GM23338 (cell line): ENCODE results near the gene FAM13A. TPM values are rescaled to one million over a fixed set of nuclear protein-coding genes. Genes with fewer than 3 reads are reported as not detected.

Experiments used
- ATAC-seq: fragments of 200-7000 bp; cut with Tn5 transposase; 3 replicates; pipeline ENCODE4 v1.9.1; 2020
- DNase-seq: peaks from one replicate; pipeline ENCODE4 v3.0.0-alpha.2; 2015; ENCODE audit warnings: low spot score
- H2AFZ ChIP-seq: fragments of 200-600 bp; sonication (generic); 2 replicates; pipeline ENCODE4 v1.8.0; 2016; ENCODE audit warnings: antibody characterized with exemption, mild to moderate bottlenecking, moderate library complexity
- H3F3A ChIP-seq: fragments of 200-600 bp; sonication (generic); replicated peaks from 2 replicates; pipeline ENCODE4 v1.8.0; 2017; ENCODE audit warnings: antibody characterized with exemption, mixed run types, low read depth
- H3K27ac ChIP-seq: fragments of 200-600 bp; sonication (generic); 2 replicates; pipeline ENCODE4 v1.6.1; 2016; ENCODE audit warnings: low read depth
- H3K27me3 ChIP-seq: fragments of 200-600 bp; sonication (generic); 2 replicates; pipeline ENCODE4 v1.8.0; 2016; ENCODE audit warnings: mild to moderate bottlenecking, mixed run types, moderate library complexity; ENCODE audit not compliant: insufficient read depth
- H3K36me3 ChIP-seq: fragments of 200-600 bp; sonication (generic); 2 replicates; pipeline ENCODE4 v1.8.0; 2016; ENCODE audit warnings: mild to moderate bottlenecking; ENCODE audit not compliant: insufficient read depth
- H3K4me1 ChIP-seq: fragments of 200-600 bp; sonication (generic); 2 replicates; pipeline ENCODE4 v1.8.0; 2016; ENCODE audit warnings: mild to moderate bottlenecking, moderate library complexity; ENCODE audit not compliant: insufficient read depth
- H3K4me2 ChIP-seq: fragments of 200-600 bp; sonication (generic); 2 replicates; pipeline ENCODE4 v1.7.1; 2017; ENCODE audit warnings: mixed run types
- H3K4me3 ChIP-seq: fragments of 200-600 bp; sonication (generic); 2 replicates; pipeline ENCODE4 v1.6.1; 2016; ENCODE audit warnings: mixed run types
- H3K79me2 ChIP-seq: fragments of 200-600 bp; sonication (generic); replicated peaks from 2 replicates; pipeline ENCODE4 v1.8.0; 2017; ENCODE audit warnings: mild to moderate bottlenecking; ENCODE audit not compliant: insufficient read depth
- H3K9me2 ChIP-seq: fragments of 200-600 bp; sonication (generic); 2 replicates; pipeline ENCODE4 v1.8.0; 2017; ENCODE audit not compliant: insufficient read depth
- H4K20me1 ChIP-seq: fragments of 200-600 bp; sonication (generic); replicated peaks from 2 replicates; pipeline ENCODE4 v1.8.0; 2017; ENCODE audit warnings: mild to moderate bottlenecking; ENCODE audit not compliant: insufficient read depth
- H3K27ac Mint-ChIP-seq: 2 replicates; pipeline ENCODE4 v1.8.0; 2020; ENCODE audit warnings: inconsistent platforms, mild to moderate bottlenecking, moderate library complexity, mixed read lengths
- H3K27me3 Mint-ChIP-seq: 3 replicates; pipeline ENCODE4 v1.8.0; 2022; ENCODE audit warnings: low read depth, mild to moderate bottlenecking, moderate library complexity, mixed read lengths, inconsistent platforms; ENCODE audit not compliant: insufficient read depth, poor library complexity
- H3K36me3 Mint-ChIP-seq: 3 replicates; pipeline ENCODE4 v1.8.0; 2021; ENCODE audit warnings: low read depth, mild to moderate bottlenecking, inconsistent platforms, moderate library complexity, mixed read lengths
- H3K4me1 Mint-ChIP-seq: 3 replicates; pipeline ENCODE4 v1.8.0; 2020; ENCODE audit warnings: mild to moderate bottlenecking, inconsistent platforms, mixed read lengths
- H3K4me3 Mint-ChIP-seq: 3 replicates; pipeline ENCODE4 v1.8.0; 2021; ENCODE audit warnings: moderate library complexity, mild to moderate bottlenecking, inconsistent platforms, mixed read lengths
- H3K9me3 Mint-ChIP-seq: 3 replicates; pipeline ENCODE4 v1.8.0; 2020; ENCODE audit warnings: moderate library complexity, mild to moderate bottlenecking, inconsistent platforms, mixed read lengths
- CTCF ChIP-seq, 2 experiments: fragments of 200-600 bp in 1 of 2; sonication (generic) in 1 of 2; conservative IDR thresholded peaks; 2 replicates each; pipeline versions ENCODE4 v1.5.1 to v1.6.1; 2016 to 2017; ENCODE audit warnings: antibody characterized with exemption in 2 of 2, low read depth in 2 of 2, mild to moderate bottlenecking in 2 of 2, moderate library complexity in 1 of 2
- EZH2 ChIP-seq: fragments of 200-600 bp; sonication (generic); IDR thresholded peaks from one replicate; pipeline ENCODE4 v1.8.0; 2017; ENCODE audit warnings: antibody characterized with exemption, mild to moderate bottlenecking, low read depth; ENCODE audit not compliant: unreplicated experiment
- EZH2phosphoT487 ChIP-seq: fragments of 200-600 bp; sonication (generic); IDR thresholded peaks from one replicate; pipeline ENCODE4 v1.8.1; 2018; ENCODE audit warnings: antibody characterized with exemption; ENCODE audit not compliant: unreplicated experiment
- JUNB ChIP-seq: IDR thresholded peaks from one replicate; pipeline ENCODE4 v1.6.1; 2016; ENCODE audit warnings: antibody characterized with exemption; ENCODE audit not compliant: unreplicated experiment
- NANOG ChIP-seq: IDR thresholded peaks from 2 replicates; pipeline ENCODE4 v1.6.1; 2016; ENCODE audit warnings: antibody characterized with exemption, borderline replicate concordance
- POLR2AphosphoS5 ChIP-seq: IDR thresholded peaks from 2 replicates; pipeline ENCODE4 v1.6.1; 2016; ENCODE audit warnings: antibody characterized with exemption, low read depth
- STAT1 ChIP-seq: IDR thresholded peaks from one replicate; pipeline ENCODE4 v1.6.1; 2016; ENCODE audit warnings: antibody characterized with exemption; ENCODE audit not compliant: unreplicated experiment
- ZNF114 ChIP-seq: fragments of 250-450 bp; sonication (Bioruptor Pico); IDR thresholded peaks from 2 replicates; pipeline ENCODE4 v1.5.0; 2020; ENCODE audit warnings: mild to moderate bottlenecking, moderate library complexity
- ZNF331 ChIP-seq: fragments of 250-450 bp; sonication (Bioruptor Pico); IDR thresholded peaks from 2 replicates; pipeline ENCODE4 v1.5.0; 2020; ENCODE audit warnings: low read depth, mild to moderate bottlenecking, moderate library complexity
- ZNF462 ChIP-seq: fragments of 250-450 bp; sonication (Bioruptor Pico); IDR thresholded peaks from 2 replicates; pipeline ENCODE4 v1.5.0; 2020; ENCODE audit warnings: mild to moderate bottlenecking, moderate library complexity
- polyA plus RNA-seq: library from polyadenylated mRNA; unstranded; fragments of >200 nt; fragmentation: Nextera tagmentation; extraction: Ambion mirVana; gene quantifications from 2 replicates; pipeline ENCODE4 v1.2.1, GENCODE V29; 2016
- total RNA-seq: library from RNA; depleted of rRNA; stranded (reverse); fragments of >200 nt; shearing (Covaris generic); gene quantifications from 2 replicates; pipeline ENCODE4 v1.2.3, GENCODE V29; 2014
- TF ChIP-seq, protein P1 (sequence below): IDR thresholded peaks from 2 replicates; pipeline ENCODE4 v1.6.1; 2016; ENCODE audit warnings: antibody characterized with exemption
- TF ChIP-seq, protein P2 (sequence below): IDR thresholded peaks from one replicate; pipeline ENCODE4 v1.6.1; 2018; ENCODE audit warnings: antibody characterized with exemption; ENCODE audit not compliant: unreplicated experiment

FAM13A gene
- total and polyA plus RNA-seq, 2 experiments from 2014 or later, result 13.9 to 28.4 TPM

DNA sequence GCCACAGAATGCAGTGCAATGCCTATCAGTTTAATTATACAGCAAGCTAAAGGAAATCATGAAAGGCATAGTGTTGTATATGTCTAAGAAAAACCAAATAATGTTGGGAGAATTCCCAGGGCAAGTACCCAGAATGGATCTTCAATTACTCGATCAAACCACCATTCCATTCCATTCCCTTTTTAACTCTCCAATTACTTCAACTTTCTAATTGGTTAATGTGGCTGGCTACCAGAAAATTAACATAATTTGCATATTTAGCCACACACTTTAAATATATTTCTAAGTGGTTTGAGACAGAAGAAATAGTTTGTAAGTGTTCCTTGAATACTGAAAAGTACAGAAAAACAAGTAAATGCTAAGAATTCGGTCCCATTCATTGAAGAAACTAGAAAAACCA lies 247.9 kb downstream of the FAM13A start:
- no peak overlapping the region for H3K4me2 ChIP-seq
- no peaks in the 10 kb centered on the region for H4K20me1 ChIP-seq
- DNase-seq (no peak), ATAC-seq (no peak)
- no peaks in the 10 kb centered on the region for H3K36me3 Mint-ChIP-seq
- no peaks in the 10 kb centered on the region for H3F3A ChIP-seq
- no peaks in the 10 kb centered on the region for H3K9me3 Mint-ChIP-seq
- H3K36me3 ChIP-seq, result no peaks in the 10 kb centered on the region
- no peak overlapping the region for H3K27ac ChIP-seq
- 0 out of 2 replicates have a peak, but pooled peaks cover 3% of the 10 kb centered on the region for H3K4me1 ChIP-seq
- peaks cover 11% of the 10 kb centered on the region; the same call in 2 of the 3 replicates for H3K4me1 Mint-ChIP-seq
- H3K27ac Mint-ChIP-seq, result no peak overlapping the region; the same call in 1 of the 2 replicates
- no peak overlapping the region for H2AFZ ChIP-seq
- no peaks in the 10 kb centered on the region for H3K27me3 ChIP-seq
- no peak for TF ChIP-seq EZH2phosphoT487
- no peak for TF ChIP-seq JUNB
- no peak for TF ChIP-seq CTCF (conservative IDR thresholded peaks at IDR 0.05; ENCODE audit: low read depth in 2 of 2)
- no peak for TF ChIP-seq NANOG
- no peak for TF ChIP-seq ZNF114
- TF ChIP-seq ZNF462 (CRISPR knock-in tag), result no peak
- TF ChIP-seq STAT1, result no peak
- TF ChIP-seq POLR2AphosphoS5, result no peak
- TF ChIP-seq, protein P1, sequence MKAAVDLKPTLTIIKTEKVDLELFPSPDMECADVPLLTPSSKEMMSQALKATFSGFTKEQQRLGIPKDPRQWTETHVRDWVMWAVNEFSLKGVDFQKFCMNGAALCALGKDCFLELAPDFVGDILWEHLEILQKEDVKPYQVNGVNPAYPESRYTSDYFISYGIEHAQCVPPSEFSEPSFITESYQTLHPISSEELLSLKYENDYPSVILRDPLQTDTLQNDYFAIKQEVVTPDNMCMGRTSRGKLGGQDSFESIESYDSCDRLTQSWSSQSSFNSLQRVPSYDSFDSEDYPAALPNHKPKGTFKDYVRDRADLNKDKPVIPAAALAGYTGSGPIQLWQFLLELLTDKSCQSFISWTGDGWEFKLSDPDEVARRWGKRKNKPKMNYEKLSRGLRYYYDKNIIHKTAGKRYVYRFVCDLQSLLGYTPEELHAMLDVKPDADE, result no peak
- TF ChIP-seq EZH2, result no peak
- TF ChIP-seq, protein P2, sequence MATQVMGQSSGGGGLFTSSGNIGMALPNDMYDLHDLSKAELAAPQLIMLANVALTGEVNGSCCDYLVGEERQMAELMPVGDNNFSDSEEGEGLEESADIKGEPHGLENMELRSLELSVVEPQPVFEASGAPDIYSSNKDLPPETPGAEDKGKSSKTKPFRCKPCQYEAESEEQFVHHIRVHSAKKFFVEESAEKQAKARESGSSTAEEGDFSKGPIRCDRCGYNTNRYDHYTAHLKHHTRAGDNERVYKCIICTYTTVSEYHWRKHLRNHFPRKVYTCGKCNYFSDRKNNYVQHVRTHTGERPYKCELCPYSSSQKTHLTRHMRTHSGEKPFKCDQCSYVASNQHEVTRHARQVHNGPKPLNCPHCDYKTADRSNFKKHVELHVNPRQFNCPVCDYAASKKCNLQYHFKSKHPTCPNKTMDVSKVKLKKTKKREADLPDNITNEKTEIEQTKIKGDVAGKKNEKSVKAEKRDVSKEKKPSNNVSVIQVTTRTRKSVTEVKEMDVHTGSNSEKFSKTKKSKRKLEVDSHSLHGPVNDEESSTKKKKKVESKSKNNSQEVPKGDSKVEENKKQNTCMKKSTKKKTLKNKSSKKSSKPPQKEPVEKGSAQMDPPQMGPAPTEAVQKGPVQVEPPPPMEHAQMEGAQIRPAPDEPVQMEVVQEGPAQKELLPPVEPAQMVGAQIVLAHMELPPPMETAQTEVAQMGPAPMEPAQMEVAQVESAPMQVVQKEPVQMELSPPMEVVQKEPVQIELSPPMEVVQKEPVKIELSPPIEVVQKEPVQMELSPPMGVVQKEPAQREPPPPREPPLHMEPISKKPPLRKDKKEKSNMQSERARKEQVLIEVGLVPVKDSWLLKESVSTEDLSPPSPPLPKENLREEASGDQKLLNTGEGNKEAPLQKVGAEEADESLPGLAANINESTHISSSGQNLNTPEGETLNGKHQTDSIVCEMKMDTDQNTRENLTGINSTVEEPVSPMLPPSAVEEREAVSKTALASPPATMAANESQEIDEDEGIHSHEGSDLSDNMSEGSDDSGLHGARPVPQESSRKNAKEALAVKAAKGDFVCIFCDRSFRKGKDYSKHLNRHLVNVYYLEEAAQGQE, result no peak
- no peak for TF ChIP-seq ZNF331
- H3K27me3 Mint-ChIP-seq, result no peaks in the 10 kb centered on the region
- H3K4me3 ChIP-seq, result no peak overlapping the region
- H3K9me2 ChIP-seq, result no peaks in the 10 kb centered on the region
- no peaks in the 10 kb centered on the region for H3K79me2 ChIP-seq
- no peak overlapping the region for H3K4me3 Mint-ChIP-seq
